HepG2 (cell line): ENCODE measurements around the gene TUBB. TPM values are rescaled to one million over a fixed set of nuclear protein-coding genes. Genes with fewer than 3 reads are reported as not detected.

Experiments used
- ATAC-seq: fragments of 200-7000 bp; cut with Tn5 transposase; 3 replicates; pipeline ENCODE4 v1.9.1; 2020; ENCODE audit warnings: mild to moderate bottlenecking, moderate library complexity
- BruUV-seq: library from RNA; stranded (reverse); fragments of 400-500 nt; replicated peaks from 2 replicates; lab custom pipeline; 2021; lab: Mats Ljungman, UMichigan
- CTCF ChIA-PET: fragments of 300-600 bp; formaldehyde crosslinking; extraction: SDS; loops from one replicate; lab custom pipeline; 2021; ENCODE audit warnings: low total read pairs, inconsistent platforms, low intra/inter-chr PET ratio; lab: Yijun Ruan, JAX
- POLR2A ChIA-PET: fragments of 350-600 bp; sonication (Branson Sonifier 250); formaldehyde crosslinking; loops from one replicate; lab custom pipeline; 2020; ENCODE audit warnings: antibody characterized with exemption, inconsistent platforms; lab: Yijun Ruan, JAX
- DNase-seq: peaks from one replicate; pipeline ENCODE4 v3.0.0-alpha.2; 2015; ENCODE audit warnings: low spot score
- FAIRE-seq: peaks from 3 replicates; lab custom pipeline; 2011; peaks lifted over from hg19 to GRCh38; lab: Jason Lieb, UNC
- H2AFZ ChIP-seq: one replicate; pipeline ENCODE4 v1.6.1; 2011; ENCODE audit warnings: low read length, inconsistent platforms
- H3K27ac ChIP-seq: fragments of 300-600 bp; 3 replicates; pipeline ENCODE4 v1.8.0; 2011; ENCODE audit warnings: mixed run types, mild to moderate bottlenecking, mixed read lengths, low read length, inconsistent platforms; ENCODE audit not compliant: insufficient read depth; ENCODE audit errors: extremely low read length
- H3K27me3 ChIP-seq, 2 experiments: fragments of 200-600 bp in 1 of 2; 2 replicates in 1 of 2; 3 replicates in 1 of 2; pipeline versions ENCODE4 v1.6.0 to v1.8.0; 2011; ENCODE audit warnings: low read length in 2 of 2, mild to moderate bottlenecking in 2 of 2, moderate library complexity in 2 of 2, inconsistent platforms in 1 of 2; ENCODE audit not compliant: insufficient read depth in 2 of 2, control insufficient read depth in 1 of 2
- H3K36me3 ChIP-seq, 2 experiments: fragments of 200-600 bp in 1 of 2; replicated peaks in 1 of 2; 2 replicates in 1 of 2; 3 replicates in 1 of 2; pipeline versions ENCODE4 v1.5.1 to v1.8.0; 2011; ENCODE audit warnings: low read length in 2 of 2, inconsistent platforms in 1 of 2; ENCODE audit not compliant: insufficient read depth in 2 of 2, control insufficient read depth in 1 of 2
- H3K4me1 ChIP-seq: 2 replicates; pipeline ENCODE4 v1.5.1; 2012; ENCODE audit warnings: low read length, inconsistent platforms; ENCODE audit not compliant: insufficient read depth
- H3K4me2 ChIP-seq: 2 replicates; pipeline ENCODE4 v1.6.0; 2011; ENCODE audit warnings: low read depth, low read length, inconsistent platforms
- H3K4me3 ChIP-seq, 3 experiments: fragments of 200-600 bp in 1 of 3; sonication (generic), shearing (Covaris generic) in 1 of 3; replicated peaks in 1 of 3; 2 replicates each; pipeline ENCODE4 v1.5.1; 2011 to 2016; ENCODE audit warnings: low read length in 3 of 3, inconsistent platforms in 2 of 3, low read depth in 2 of 3, mild to moderate bottlenecking in 2 of 3, control low read depth in 1 of 3, mixed read lengths in 1 of 3; ENCODE audit not compliant: insufficient read depth in 1 of 3
- H3K79me2 ChIP-seq: one replicate; pipeline ENCODE4 v1.6.1; 2011; ENCODE audit warnings: low read length, inconsistent platforms; ENCODE audit not compliant: insufficient read depth
- H3K9ac ChIP-seq: 2 replicates; pipeline ENCODE4 v1.6.0; 2011; ENCODE audit warnings: mild to moderate bottlenecking, low read depth, low read length, inconsistent platforms; ENCODE audit not compliant: insufficient read depth
- H3K9me3 ChIP-seq: 2 replicates; pipeline ENCODE4 v1.5.1; 2012; ENCODE audit warnings: mild to moderate bottlenecking, low read length
- H4K20me1 ChIP-seq: 2 replicates; pipeline ENCODE4 v1.6.0; 2011; ENCODE audit warnings: inconsistent platforms, mild to moderate bottlenecking, low read length, moderate library complexity; ENCODE audit not compliant: insufficient read depth
- AGO1 ChIP-seq: fragments of 200-400 bp; formaldehyde crosslinking; IDR thresholded peaks from 2 replicates; pipeline ENCODE4 v1.6.1; 2017; ENCODE audit warnings: mild to moderate bottlenecking, low read depth, low read length, moderate library complexity; ENCODE audit not compliant: poor library complexity, severe bottlenecking
- ETV5 ChIP-seq: IDR thresholded peaks from 2 replicates; pipeline ENCODE4 v1.6.1; 2018; ENCODE audit warnings: missing biosample characterization, missing genetic modification reagents, inconsistent platforms, borderline replicate concordance
- SAP130 ChIP-seq: IDR thresholded peaks from 2 replicates; pipeline ENCODE4 v1.6.1; 2016; ENCODE audit warnings: low read depth
- SIN3A ChIP-seq: IDR thresholded peaks from 2 replicates; pipeline ENCODE4 v1.6.1; 2011; ENCODE audit warnings: low read depth, mild to moderate bottlenecking, control low read depth, low read length, borderline replicate concordance
- ZNF652 ChIP-seq: IDR thresholded peaks from 2 replicates; pipeline ENCODE4 v1.6.1; 2016; ENCODE audit warnings: low read depth, borderline replicate concordance
- ZSCAN30 ChIP-seq: sonication (generic); formaldehyde crosslinking; IDR thresholded peaks from 2 replicates; pipeline ENCODE4 v1.5.0; 2020; ENCODE audit warnings: mild to moderate bottlenecking, missing genetic modification reagents
- WGBS: methylation state at CpG from one replicate; pipeline ENCODE4 v1.1.6; 2017; ENCODE audit warnings: low lambda C conversion rate; 5-methylcytosine and 5-hydroxymethylcytosine counted together
- in situ Hi-C: cut with HindIII; loops from 2 replicates; pipeline ENCODE4 v1.10.0; 2017; ENCODE audit warnings: low pct_unique_long_range_greater_than_20kb; ENCODE audit not compliant: extremely low pct_ligation_motif_present
- intact Hi-C: fragments of 100-400 bp; cut with micrococcal nuclease; formaldehyde crosslinking; loops from one replicate; pipeline ENCODE4 v1.10.0; 2022; ENCODE audit not compliant: unreplicated experiment
- polyA plus RNA-seq, 8 experiments: library from polyadenylated mRNA; depleted of rRNA in 3 of 8; stranded (reverse) in 7 of 8; unstranded in 1 of 8; fragments of >200 nt; fragmentation: Illumina TruSeq in 4 of 8; extraction: Trizol in 4 of 8; gene quantifications; 2 replicates each; pipeline versions ENCODE4 v1.2.1 to v1.2.3, GENCODE V29; 2011 to 2016; ENCODE audit warnings: low read depth in 4 of 8, missing spikeins in 1 of 8, mixed read lengths in 1 of 8; ENCODE audit not compliant: insufficient read depth in 1 of 8
- total RNA-seq, 5 experiments: library from RNA; depleted of rRNA; stranded (reverse); fragments of >200 nt; fragmentation: Illumina TruSeq; extraction: Trizol; gene quantifications; 2 replicates each; pipeline ENCODE4 v1.2.3, GENCODE V29; 2016; ENCODE audit warnings: low read depth in 1 of 5
- TF ChIP-seq, protein P1 (sequence below): sonication (generic); formaldehyde crosslinking; IDR thresholded peaks from 2 replicates; pipeline ENCODE4 v1.9.0; 2022; ENCODE audit warnings: missing genetic modification reagents, mild to moderate bottlenecking, borderline replicate concordance

The TUBB gene
- total and polyA plus RNA-seq, 2 of the 13 experiments (the other 11 are each of a cell fraction or from before 2014, with no cell fraction given): 911 to 1,163 TPM

DNA sequence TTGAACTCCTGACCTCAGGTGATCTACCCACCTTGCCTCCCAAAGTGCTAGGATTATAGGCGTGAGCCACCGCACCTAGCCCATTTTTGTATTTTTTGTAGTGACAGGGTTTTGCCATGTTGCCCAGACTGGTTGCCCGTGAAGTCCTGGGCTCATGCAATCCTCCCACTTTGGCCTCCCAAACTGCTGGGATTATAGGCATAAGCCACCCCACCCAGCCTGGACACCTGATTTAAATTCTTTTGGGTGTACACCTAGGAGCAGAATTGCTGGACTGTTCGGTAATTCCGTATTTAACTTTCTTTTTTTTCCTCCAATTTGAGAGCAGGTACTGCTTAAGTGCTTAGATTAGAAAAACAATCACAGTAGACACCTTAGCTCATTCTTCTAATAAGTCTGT, 23.7 kb upstream of the TUBB start:
- Histone ChIP-seq H3K27ac (no peak overlapping the region), H3K36me3 (no peaks in the 10 kb centered on the region; a peak in 2 of 5 replicates), H3K4me1 (peaks cover 38% of the 10 kb centered on the region), H3K4me3 (no peak overlapping the region), H3K79me2 (no peaks in the 10 kb centered on the region), H2AFZ (no peak overlapping the region), H3K27me3 (no peaks in the 10 kb centered on the region), H3K4me2 (no peak overlapping the region), H3K9ac (no peak overlapping the region), H4K20me1 (no peaks in the 10 kb centered on the region), H3K9me3 (no peaks in the 10 kb centered on the region)
- FAIRE-seq (no peak), ATAC-seq (no peak), DNase-seq (no peak)
- ChIA-PET POLR2A (interaction anchor here (1.0 to 5.9 kb wide), 4 partner anchors 8 to 34 kb away, joined by 4 to 43 read pairs (median 12); partner anchors contain the start of gene MDC1), CTCF (no interaction called here)
- BruUV-seq: no TSS peak
- intact Hi-C loops (no loop called here), in situ Hi-C loops (loop anchor here (25.0 kb wide), 1 partner anchor 391 kb away; no protein-coding TSS in a partner anchor)
- no peak for TF ChIP-seq ZSCAN30
- TF ChIP-seq ZNF652 (CRISPR knock-in tag): no peak
- no peak for TF ChIP-seq AGO1
- TF ChIP-seq SIN3A: no peak
- 93% methylated on average over 5 of the region's 5 CpGs for WGBS

DNA sequence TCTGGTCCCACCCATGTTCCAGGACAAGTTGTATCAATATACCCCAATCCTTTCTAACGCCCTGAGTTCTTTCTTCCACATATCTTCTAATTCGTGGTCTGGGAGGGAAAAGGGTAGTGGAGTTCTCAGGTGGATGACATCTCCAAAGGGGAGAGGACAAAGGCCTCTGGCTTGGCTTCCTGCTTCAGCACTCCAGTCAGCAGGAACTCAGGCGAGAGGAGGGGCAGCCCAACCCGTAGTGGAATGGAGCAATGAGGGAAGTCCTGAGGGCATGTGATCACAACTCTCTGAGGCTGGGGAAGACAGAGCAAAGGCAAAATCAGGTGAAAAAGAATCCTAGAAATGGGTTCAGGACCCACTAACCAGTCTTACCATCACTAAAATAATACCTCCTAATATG, 19.8 kb upstream of the TUBB start:
- in situ Hi-C loops: no loop called here
- DNase-seq: no peak
- FAIRE-seq: peak; percentile 44
- ChIA-PET CTCF (interaction anchor here (0.9 kb wide), 1 partner anchor 21 kb away, joined by 3 read pairs; no protein-coding TSS in a partner anchor), POLR2A (interaction anchor here (0.9 to 1.3 kb wide), 2 partner anchors 9 to 17 kb away, joined by 3 to 4 read pairs; partner anchors contain the start of genes MDC1 and NRM)
- TF ChIP-seq ETV5 (CRISPR knock-in tag) (peak; percentile 19; the same call in 1 of the 2 replicates), SAP130 (CRISPR knock-in tag) (0 out of 2 replicates have a peak, but pooled peaks have one; percentile 12)
- TF ChIP-seq, protein P1, sequence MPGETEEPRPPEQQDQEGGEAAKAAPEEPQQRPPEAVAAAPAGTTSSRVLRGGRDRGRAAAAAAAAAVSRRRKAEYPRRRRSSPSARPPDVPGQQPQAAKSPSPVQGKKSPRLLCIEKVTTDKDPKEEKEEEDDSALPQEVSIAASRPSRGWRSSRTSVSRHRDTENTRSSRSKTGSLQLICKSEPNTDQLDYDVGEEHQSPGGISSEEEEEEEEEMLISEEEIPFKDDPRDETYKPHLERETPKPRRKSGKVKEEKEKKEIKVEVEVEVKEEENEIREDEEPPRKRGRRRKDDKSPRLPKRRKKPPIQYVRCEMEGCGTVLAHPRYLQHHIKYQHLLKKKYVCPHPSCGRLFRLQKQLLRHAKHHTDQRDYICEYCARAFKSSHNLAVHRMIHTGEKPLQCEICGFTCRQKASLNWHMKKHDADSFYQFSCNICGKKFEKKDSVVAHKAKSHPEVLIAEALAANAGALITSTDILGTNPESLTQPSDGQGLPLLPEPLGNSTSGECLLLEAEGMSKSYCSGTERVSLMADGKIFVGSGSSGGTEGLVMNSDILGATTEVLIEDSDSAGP (CRISPR knock-in tag): no peak
- no peak overlapping the region for H3K27ac ChIP-seq
- H3K9me3 ChIP-seq: no peaks in the 10 kb centered on the region
- H3K79me2 ChIP-seq: no peaks in the 10 kb centered on the region
- H3K4me1 ChIP-seq: peaks cover 24% of the 10 kb centered on the region
- peaks cover 0 to 28% of the 10 kb centered on the region in 2 experiments; a peak in 4 of 5 replicates for H3K36me3 ChIP-seq
- H3K27me3 ChIP-seq: no peaks in the 10 kb centered on the region
- ATAC-seq: peak; percentile 31; the same call in 1 of the 3 replicates
- H4K20me1 ChIP-seq: no peaks in the 10 kb centered on the region
- H2AFZ ChIP-seq: no peak overlapping the region
- no TSS peak for BruUV-seq
- 74% methylated on average over 4 of the region's 4 CpGs for WGBS
- intact Hi-C loops: no loop called here
- H3K4me2 ChIP-seq: no peak overlapping the region
- H3K9ac ChIP-seq: no peak overlapping the region
- no peak overlapping the region for H3K4me3 ChIP-seq
